PFSK-1 (cell line): ENCODE results near the gene TMEM132D. TPM values are rescaled to one million over a fixed set of nuclear protein-coding genes. Genes with fewer than 3 reads are reported as not detected.

ENCODE experiments used
- FOXP2 ChIP-seq: optimal IDR thresholded peaks from 2 replicates; pipeline ENCODE3; 2011; ENCODE audit warnings: borderline replicate concordance, control low read depth, inconsistent platforms; ENCODE audit not compliant: insufficient read depth; ENCODE audit errors: extremely low read length, extremely low read depth
- POLR2AphosphoS5 ChIP-seq: IDR thresholded peaks from 2 replicates; pipeline ENCODE4 v1.6.1; 2012; ENCODE audit warnings: low read depth, mild to moderate bottlenecking, control low read depth, low read length, moderate library complexity
- REST ChIP-seq, 2 experiments: IDR thresholded peaks; 2 replicates each; pipeline versions ENCODE4 v1.6.1 to v1.8.0; 2011 to 2012; ENCODE audit warnings: low read depth in 2 of 2, low read length in 2 of 2, control low read depth in 1 of 2, inconsistent platforms in 1 of 2, mild to moderate bottlenecking in 1 of 2, moderate library complexity in 1 of 2; ENCODE audit not compliant: insufficient read depth in 1 of 2
- SIN3A ChIP-seq: IDR thresholded peaks from 2 replicates; pipeline ENCODE4 v1.6.1; 2012; ENCODE audit warnings: mild to moderate bottlenecking, low read length, moderate library complexity, borderline replicate concordance; ENCODE audit not compliant: insufficient read depth
- TAF1 ChIP-seq: IDR thresholded peaks from 2 replicates; pipeline ENCODE4 v1.6.1; 2012; ENCODE audit warnings: low read length, control low read depth, borderline replicate concordance; ENCODE audit not compliant: insufficient read depth
- polyA plus RNA-seq: library from polyadenylated mRNA; unstranded; fragments of >200 nt; gene quantifications from one replicate; pipeline ENCODE4 v1.2.1, GENCODE V29; 2012; ENCODE audit warnings: low read depth, missing spikeins; ENCODE audit not compliant: insufficient read length

Gene TMEM132D
- polyA plus RNA-seq, result 0.43 TPM

GRCh38 chr12:129903956-129904829 lies at the start of gene TMEM132D:
Gene TMEM132D, minus strand, starts transcription at chr12:129904025.
- TF ChIP-seq SIN3A (no peak), FOXP2 (no peak), REST (IDR thresholded peaks at IDR 0.05; ENCODE audit: insufficient read depth in 1 of 2, low read depth in 2 of 2, low read length in 2 of 2) (no peak), POLR2AphosphoS5 (no peak), TAF1 (no peak)

GRCh38 chr12:129949651-129950050 lies 45.8 kb upstream of the TMEM132D start:
- TF ChIP-seq SIN3A (no peak), FOXP2 (no peak), TAF1 (no peak), POLR2AphosphoS5 (no peak), REST (IDR thresholded peaks at IDR 0.05; ENCODE audit: insufficient read depth in 1 of 2, low read depth in 2 of 2, low read length in 2 of 2) (no peak)

GRCh38 chr12:129941618-129942017 lies 37.8 kb upstream of the TMEM132D start:
- TF ChIP-seq SIN3A, result no peak
- TF ChIP-seq REST (IDR thresholded peaks at IDR 0.05; ENCODE audit: insufficient read depth in 1 of 2, low read depth in 2 of 2, low read length in 2 of 2), result no peak
- no peak for TF ChIP-seq FOXP2
- TF ChIP-seq TAF1, result no peak
- TF ChIP-seq POLR2AphosphoS5, result no peak

- TF ChIP-seq POLR2AphosphoS5 (no peak), FOXP2 (no peak), SIN3A (no peak), REST (IDR thresholded peaks at IDR 0.05; ENCODE audit: insufficient read depth in 1 of 2, low read depth in 2 of 2, low read length in 2 of 2) (no peak), TAF1 (no peak)
These were observed 34.3 kb upstream of the TMEM132D start for GRCh38 chr12:129938089-129938488.
